K562 (cell line): Measurements from ENCODE around the gene DEF6. TPM values are rescaled to one million over a fixed set of nuclear protein-coding genes. Genes with fewer than 3 reads are reported as not detected.
A peak's percentile ranks its signal among the peaks of the same experiment; 100 is the strongest.

ENCODE experiments used
- C11orf30 ChIP-seq: fragments of 450-650 bp; IDR thresholded peaks from 2 replicates; pipeline ENCODE4 v1.6.1; 2016; ENCODE audit warnings: low read depth, mild to moderate bottlenecking
- CAMTA2 ChIP-seq: fragments of 250-450 bp; sonication (Bioruptor Pico); conservative IDR thresholded peaks from 2 replicates; pipeline ENCODE4 v1.5.1; 2022
- CEBPG ChIP-seq, 3 experiments: fragments of 200-800 bp in 1 of 3; sonication (Bioruptor generic) in 1 of 3; sonication (generic) in 1 of 3; formaldehyde crosslinking in 1 of 3; IDR thresholded peaks in 2 of 3; conservative IDR thresholded peaks in 1 of 3; 2 replicates each; pipeline versions ENCODE4 v1.6.1 to v1.8.0; 2016 to 2022; ENCODE audit warnings: missing compliant biosample characterization in 2 of 3, missing genetic modification characterization in 2 of 3, mild to moderate bottlenecking in 1 of 3, missing genetic modification reagents in 1 of 3
- MAFF ChIP-seq: IDR thresholded peaks from 2 replicates; pipeline ENCODE4 v1.6.1; 2012; ENCODE audit warnings: low read length, improper control_type of control experiment
- MTA3 ChIP-seq: fragments of 450-650 bp; formaldehyde crosslinking; IDR thresholded peaks from 2 replicates; pipeline ENCODE4 v1.6.1; 2017; ENCODE audit warnings: mild to moderate bottlenecking, borderline replicate concordance
- MYBL2 ChIP-seq, 2 experiments: fragments of 450-650 bp in 1 of 2; sonication (generic) in 1 of 2; formaldehyde crosslinking in 1 of 2; IDR thresholded peaks; 2 replicates each; pipeline versions ENCODE4 v1.6.1 to v1.8.1; 2017 to 2022; ENCODE audit warnings: borderline replicate concordance in 1 of 2, inconsistent platforms in 1 of 2, low read depth in 1 of 2, mild to moderate bottlenecking in 1 of 2, missing genetic modification reagents in 1 of 2, moderate library complexity in 1 of 2
- POLR3G ChIP-seq: IDR thresholded peaks from 2 replicates; pipeline ENCODE4 v1.6.1; 2011; ENCODE audit not compliant: insufficient read length, insufficient replicate concordance; ENCODE audit errors: extremely low read depth
- ZNF311 ChIP-seq: fragments of 250-450 bp; sonication (Bioruptor Pico); IDR thresholded peaks from 2 replicates; pipeline ENCODE4 v1.4.0; 2020; ENCODE audit warnings: mild to moderate bottlenecking, moderate library complexity
- polyA plus RNA-seq, 8 experiments: library from polyadenylated mRNA; depleted of rRNA in 4 of 8; stranded (reverse) in 5 of 8; unstranded in 3 of 8; fragments of >200 nt; fragmentation: Nextera tagmentation in 2 of 8; fragmentation: Illumina TruSeq in 1 of 8; extraction: Ambion mirVana in 2 of 8; extraction: Trizol in 1 of 8; gene quantifications; 2 replicates each; pipeline versions ENCODE4 v1.2.1 to v1.2.3, GENCODE V29; 2011 to 2014; ENCODE audit warnings: inconsistent platforms in 1 of 8, missing spikeins in 1 of 8
- total RNA-seq, 7 experiments: library from RNA; depleted of rRNA in 6 of 7; stranded (reverse); fragments of >200 nt in 6 of 7; fragmentation: Illumina TruSeq in 2 of 7; extraction: Trizol in 2 of 7; gene quantifications; 2 replicates each; pipeline versions ENCODE4 v1.2.1 to v1.2.3, GENCODE V29; 2011 to 2021; ENCODE audit warnings: low replicate concordance in 1 of 7
- TF ChIP-seq, protein P1 (sequence below), 2 experiments: fragments of 450-650 bp; formaldehyde crosslinking in 1 of 2; IDR thresholded peaks; 2 replicates each; pipeline versions ENCODE4 v1.4.0 to v1.6.1; 2014 to 2020; ENCODE audit warnings: mild to moderate bottlenecking in 2 of 2, borderline replicate concordance in 1 of 2, low read depth in 1 of 2
- TF ChIP-seq, protein P2 (sequence below): fragments of 200-400 bp; formaldehyde crosslinking; IDR thresholded peaks from 2 replicates; pipeline ENCODE4 v1.6.1; 2017; ENCODE audit warnings: mild to moderate bottlenecking, low read depth, low read length, moderate library complexity
- TF ChIP-seq, protein P3 (sequence below), 2 experiments: fragments of 250-450 bp in 1 of 2; fragments of 450-650 bp in 1 of 2; sonication (Bioruptor Pico) in 1 of 2; IDR thresholded peaks; 2 replicates each; pipeline versions ENCODE4 v1.6.1 to v1.8.0; 2016 to 2021; ENCODE audit warnings: mild to moderate bottlenecking in 2 of 2, moderate library complexity in 2 of 2, missing compliant biosample characterization in 1 of 2, missing genetic modification characterization in 1 of 2
- TF ChIP-seq, protein P4 (sequence below), 2 experiments: fragments of 450-650 bp in 1 of 2; sonication (generic) in 1 of 2; formaldehyde crosslinking in 1 of 2; IDR thresholded peaks in 1 of 2; conservative IDR thresholded peaks in 1 of 2; 2 replicates each; pipeline versions ENCODE4 v1.6.1 to v1.8.1; 2016 to 2023; ENCODE audit warnings: mild to moderate bottlenecking in 2 of 2, moderate library complexity in 2 of 2, inconsistent platforms in 1 of 2, missing genetic modification reagents in 1 of 2

DEF6 gene
- total and polyA plus RNA-seq, 9 of the 15 experiments (the other 6 are each of a cell fraction or from before 2014, with no cell fraction given) = 1.3 to 44.6 (median 22.7) TPM

DNA sequence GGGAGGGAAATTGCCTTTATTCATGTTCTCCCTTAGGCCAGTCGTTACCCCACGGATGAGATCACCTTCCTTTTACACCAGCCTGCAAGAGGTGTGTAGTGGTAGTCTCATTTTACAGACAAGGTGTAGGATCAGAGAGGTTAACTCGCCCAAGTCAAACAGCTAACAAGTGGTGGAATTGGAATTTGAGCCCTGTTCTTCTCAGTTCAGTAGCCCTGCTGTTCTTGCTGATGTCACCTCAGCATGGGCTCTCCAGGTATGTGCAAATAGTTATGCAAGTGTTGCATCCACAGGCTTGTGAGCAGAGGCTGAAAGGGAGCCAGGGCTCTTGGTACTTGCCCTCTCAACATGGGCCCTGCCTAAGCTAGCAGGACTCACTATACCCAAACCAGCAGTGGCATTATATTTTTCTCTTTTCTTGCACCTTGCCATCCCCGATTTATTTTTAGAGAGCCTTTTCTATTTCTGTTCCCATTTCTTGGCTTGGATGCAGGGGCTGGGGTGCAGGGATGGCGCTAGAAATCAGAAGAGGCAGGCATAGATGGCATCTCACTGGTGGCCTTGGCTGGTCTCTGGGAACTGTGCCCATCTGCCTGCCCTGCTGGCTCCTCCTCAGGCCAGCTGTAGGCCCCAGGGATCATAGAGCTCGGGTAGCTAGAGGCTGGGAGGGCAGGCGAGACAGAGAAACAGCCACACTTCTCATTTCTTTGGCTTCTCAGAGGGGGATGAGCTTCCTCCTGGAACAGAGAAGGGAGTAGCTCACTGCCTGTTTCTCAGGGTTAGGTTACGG lies 62.9 kb downstream of the DEF6 start (continued):
- TF ChIP-seq, protein P1, sequence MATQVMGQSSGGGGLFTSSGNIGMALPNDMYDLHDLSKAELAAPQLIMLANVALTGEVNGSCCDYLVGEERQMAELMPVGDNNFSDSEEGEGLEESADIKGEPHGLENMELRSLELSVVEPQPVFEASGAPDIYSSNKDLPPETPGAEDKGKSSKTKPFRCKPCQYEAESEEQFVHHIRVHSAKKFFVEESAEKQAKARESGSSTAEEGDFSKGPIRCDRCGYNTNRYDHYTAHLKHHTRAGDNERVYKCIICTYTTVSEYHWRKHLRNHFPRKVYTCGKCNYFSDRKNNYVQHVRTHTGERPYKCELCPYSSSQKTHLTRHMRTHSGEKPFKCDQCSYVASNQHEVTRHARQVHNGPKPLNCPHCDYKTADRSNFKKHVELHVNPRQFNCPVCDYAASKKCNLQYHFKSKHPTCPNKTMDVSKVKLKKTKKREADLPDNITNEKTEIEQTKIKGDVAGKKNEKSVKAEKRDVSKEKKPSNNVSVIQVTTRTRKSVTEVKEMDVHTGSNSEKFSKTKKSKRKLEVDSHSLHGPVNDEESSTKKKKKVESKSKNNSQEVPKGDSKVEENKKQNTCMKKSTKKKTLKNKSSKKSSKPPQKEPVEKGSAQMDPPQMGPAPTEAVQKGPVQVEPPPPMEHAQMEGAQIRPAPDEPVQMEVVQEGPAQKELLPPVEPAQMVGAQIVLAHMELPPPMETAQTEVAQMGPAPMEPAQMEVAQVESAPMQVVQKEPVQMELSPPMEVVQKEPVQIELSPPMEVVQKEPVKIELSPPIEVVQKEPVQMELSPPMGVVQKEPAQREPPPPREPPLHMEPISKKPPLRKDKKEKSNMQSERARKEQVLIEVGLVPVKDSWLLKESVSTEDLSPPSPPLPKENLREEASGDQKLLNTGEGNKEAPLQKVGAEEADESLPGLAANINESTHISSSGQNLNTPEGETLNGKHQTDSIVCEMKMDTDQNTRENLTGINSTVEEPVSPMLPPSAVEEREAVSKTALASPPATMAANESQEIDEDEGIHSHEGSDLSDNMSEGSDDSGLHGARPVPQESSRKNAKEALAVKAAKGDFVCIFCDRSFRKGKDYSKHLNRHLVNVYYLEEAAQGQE (IDR thresholded peaks at IDR 0.05; ENCODE audit: borderline replicate concordance) = no peak
- TF ChIP-seq, protein P1 (CRISPR knock-in tag; IDR thresholded peaks at IDR 0.05; ENCODE audit: low read depth) = no peak
- no peak for TF ChIP-seq MTA3
- TF ChIP-seq C11orf30 = no peak
- TF ChIP-seq, protein P2, sequence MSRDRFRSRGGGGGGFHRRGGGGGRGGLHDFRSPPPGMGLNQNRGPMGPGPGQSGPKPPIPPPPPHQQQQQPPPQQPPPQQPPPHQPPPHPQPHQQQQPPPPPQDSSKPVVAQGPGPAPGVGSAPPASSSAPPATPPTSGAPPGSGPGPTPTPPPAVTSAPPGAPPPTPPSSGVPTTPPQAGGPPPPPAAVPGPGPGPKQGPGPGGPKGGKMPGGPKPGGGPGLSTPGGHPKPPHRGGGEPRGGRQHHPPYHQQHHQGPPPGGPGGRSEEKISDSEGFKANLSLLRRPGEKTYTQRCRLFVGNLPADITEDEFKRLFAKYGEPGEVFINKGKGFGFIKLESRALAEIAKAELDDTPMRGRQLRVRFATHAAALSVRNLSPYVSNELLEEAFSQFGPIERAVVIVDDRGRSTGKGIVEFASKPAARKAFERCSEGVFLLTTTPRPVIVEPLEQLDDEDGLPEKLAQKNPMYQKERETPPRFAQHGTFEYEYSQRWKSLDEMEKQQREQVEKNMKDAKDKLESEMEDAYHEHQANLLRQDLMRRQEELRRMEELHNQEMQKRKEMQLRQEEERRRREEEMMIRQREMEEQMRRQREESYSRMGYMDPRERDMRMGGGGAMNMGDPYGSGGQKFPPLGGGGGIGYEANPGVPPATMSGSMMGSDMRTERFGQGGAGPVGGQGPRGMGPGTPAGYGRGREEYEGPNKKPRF = no peak
- TF ChIP-seq POLR3G = no peak
- TF ChIP-seq, protein P3, sequence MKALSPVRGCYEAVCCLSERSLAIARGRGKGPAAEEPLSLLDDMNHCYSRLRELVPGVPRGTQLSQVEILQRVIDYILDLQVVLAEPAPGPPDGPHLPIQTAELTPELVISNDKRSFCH (CRISPR knock-in tag; IDR thresholded peaks at IDR 0.05) = no peak
- TF ChIP-seq, protein P3 (tag; IDR thresholded peaks at IDR 0.05) = no peak
- TF ChIP-seq CEBPG (CRISPR knock-in tag; IDR thresholded peaks at IDR 0.05) = no peak
- TF ChIP-seq CEBPG (tag; conservative IDR thresholded peaks at IDR 0.05 in 1 of 2, IDR thresholded peaks at IDR 0.05 in 1 of 2) = peak in 1 of 2 experiments; percentile 40; a peak in 1 of 4 replicates
- TF ChIP-seq MYBL2 (IDR thresholded peaks at IDR 0.05; ENCODE audit: low read depth) = no peak
- TF ChIP-seq MYBL2 (CRISPR knock-in tag; IDR thresholded peaks at IDR 0.05; ENCODE audit: borderline replicate concordance) = no peak
- no peak for TF ChIP-seq CAMTA2 (CRISPR knock-in tag)
- TF ChIP-seq, protein P4, sequence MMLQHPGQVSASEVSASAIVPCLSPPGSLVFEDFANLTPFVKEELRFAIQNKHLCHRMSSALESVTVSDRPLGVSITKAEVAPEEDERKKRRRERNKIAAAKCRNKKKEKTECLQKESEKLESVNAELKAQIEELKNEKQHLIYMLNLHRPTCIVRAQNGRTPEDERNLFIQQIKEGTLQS (IDR thresholded peaks at IDR 0.05) = 0 out of 2 replicates have a peak, but pooled peaks have one; percentile 13
- TF ChIP-seq, protein P4 (CRISPR knock-in tag; conservative IDR thresholded peaks at IDR 0.05) = no peak
- no peak for TF ChIP-seq ZNF311
- no peak for TF ChIP-seq MAFF
